AG20443 (cell line): ENCODE results near the gene ALAS1.
"Not testable (repeated sequence)": the region's sequence is repeated elsewhere in the genome, so short reads cannot be mapped to it uniquely, and the experiment has no call there.

Source experiments
- DNase-seq: peaks from one replicate; pipeline ENCODE4 v3.0.0; 2012; ENCODE audit warnings: low spot score, mixed read lengths

ALAS1 gene

DNA sequence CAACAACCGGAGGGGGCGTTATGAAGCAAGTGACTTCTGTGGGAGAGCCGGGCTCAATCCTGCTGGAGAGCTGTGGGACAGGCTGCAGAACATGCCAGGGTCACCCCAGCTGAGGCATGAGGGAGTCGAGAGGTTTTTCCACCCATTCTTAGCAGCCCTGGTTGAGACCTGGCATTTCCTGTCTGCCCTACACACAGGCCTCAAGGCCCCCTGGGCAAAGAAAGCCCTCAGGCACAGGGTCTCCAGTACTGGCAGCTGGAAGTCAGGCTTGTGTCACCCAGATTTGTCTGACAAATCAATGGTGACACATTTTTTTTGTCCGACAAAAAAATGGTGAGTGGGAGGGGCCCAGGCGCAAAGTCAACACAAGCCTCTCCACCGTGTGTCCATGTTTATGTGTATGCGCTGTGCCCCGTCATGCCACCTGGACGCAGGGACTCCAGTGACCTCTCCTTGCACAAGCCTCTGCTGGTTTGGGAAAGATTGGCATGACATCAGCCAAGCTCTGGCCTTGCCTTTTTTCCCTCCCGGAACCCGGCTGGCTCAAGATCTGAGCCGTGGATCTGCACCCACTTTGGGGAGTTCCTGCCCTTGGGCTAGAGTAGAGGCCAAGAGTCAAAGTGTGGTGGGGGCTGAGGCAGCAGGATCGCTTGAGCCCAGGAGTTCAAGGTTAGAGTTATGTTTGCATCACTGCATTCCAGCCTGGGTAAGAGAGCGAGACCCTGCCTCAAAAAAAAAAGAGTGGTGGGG lies 20.8 kb upstream of the ALAS1 start:
- no peak for DNase-seq

DNA sequence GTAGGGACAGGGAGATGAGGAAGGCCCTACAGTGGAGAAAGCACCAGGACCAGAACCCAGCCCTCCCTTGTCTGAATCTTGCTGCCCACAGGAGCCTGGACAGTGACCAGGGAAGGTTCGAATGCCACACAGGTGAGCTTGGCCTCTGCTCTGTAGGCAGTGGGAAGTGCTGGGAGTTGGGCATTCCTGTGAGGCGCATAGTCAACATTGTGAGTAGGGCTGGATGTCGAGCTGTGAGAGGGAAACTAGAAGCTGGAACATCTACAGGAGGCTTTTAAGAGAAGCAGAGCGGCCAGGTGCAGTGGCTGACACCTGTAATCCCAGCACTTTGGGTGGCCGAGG lies 20.3 kb upstream of the ALAS1 start:
- no peak for DNase-seq

GRCh38 chr3:52178126-52178525 lies 19.8 kb upstream of the ALAS1 start:
- DNase-seq, result not testable (repeated sequence)

DNA sequence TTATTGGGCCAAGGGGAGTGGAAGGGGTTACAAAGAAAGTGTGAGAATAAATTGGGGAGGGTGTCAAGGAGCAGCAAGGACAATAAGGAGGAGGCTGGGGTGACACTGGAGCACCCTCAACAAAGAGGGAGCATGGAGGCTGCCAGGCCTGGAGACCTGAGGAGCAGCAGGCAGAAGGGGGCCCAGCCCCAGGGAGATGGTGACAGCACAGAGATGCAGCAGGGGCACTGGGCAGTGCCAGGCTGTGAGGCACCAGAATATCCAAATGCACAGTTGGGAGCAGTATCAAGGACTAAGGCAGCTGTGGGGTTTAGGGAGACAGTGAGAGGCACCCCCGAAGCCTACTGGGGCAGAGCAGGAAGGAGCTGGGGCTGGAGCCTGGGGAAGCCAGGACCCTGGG lies 19.4 kb upstream of the ALAS1 start:
- no peak for DNase-seq

DNA sequence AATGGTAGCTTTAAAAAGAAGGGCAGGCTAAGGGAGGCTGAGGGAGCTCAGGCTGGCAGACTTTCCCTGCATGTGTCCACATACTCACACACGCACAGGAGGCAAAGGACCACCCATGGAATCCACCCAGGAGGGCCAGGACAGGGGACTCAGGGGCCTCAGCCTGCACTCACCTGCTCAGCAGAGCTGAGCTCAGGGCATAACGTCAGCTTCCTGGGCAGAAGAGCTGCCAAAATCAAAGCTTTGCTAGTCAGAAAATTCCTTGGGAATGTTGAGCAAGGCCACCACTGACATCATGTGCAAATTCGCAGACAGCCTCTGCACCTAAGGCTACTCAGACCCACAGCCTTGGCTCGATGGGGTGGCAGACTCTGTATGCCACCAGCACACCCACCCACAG lies 16.4 kb upstream of the ALAS1 start:
- DNase-seq, result peak; percentile 89

GRCh38 chr3:52182196-52182595 lies 15.8 kb upstream of the ALAS1 start:
- no peak for DNase-seq

DNA sequence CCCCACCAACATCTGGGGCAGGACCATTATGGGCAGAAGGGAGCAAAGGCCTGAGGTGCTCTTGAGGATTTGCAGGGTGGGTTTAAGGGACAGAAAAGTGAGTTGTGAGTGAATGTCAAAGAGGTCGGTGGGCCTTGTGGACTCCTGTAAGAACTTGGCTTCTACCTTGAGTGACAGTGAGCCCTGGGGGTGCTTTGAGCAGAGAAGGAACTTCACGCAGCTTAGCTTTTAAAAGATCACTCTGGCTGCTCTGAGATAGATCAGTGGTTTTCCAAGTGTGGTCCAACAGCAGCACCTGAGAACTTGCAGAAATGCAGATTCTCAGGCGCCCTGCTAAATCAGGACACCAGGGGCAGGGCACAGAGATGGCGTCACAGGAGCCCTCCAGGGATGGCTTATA lies 15.3 kb upstream of the ALAS1 start:
- DNase-seq, result no peak

DNA sequence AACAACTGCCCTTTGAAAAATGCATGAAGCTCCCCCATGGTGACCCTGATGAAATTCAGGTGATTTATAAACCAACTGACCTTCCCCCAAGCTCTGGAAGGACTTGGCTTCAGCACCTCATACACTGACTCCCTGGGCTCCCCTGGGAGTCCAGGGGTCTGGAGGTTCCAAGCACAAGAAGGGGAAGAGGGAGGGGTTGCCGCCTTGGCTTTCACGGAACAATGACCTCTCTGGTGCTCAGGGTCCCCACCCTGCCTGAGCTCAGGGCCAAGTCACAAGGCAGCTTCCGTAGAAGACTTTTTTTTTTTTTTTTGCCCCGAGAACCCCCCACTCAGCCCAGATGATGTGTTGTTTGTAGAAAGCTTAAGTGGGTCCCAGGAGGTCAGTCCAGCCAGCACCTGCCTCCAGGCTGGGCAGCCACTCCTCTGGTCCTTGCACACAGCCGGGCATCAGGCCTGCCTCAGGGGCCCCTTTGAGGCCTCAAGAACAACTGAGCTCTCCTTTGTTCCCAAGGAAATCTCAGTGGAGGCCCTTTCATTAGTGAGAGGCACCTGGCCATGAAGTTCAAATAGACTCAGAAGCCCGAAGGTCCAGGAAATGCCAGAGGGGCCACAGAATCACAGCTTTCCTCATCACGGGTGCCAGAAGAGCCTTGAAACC lies 14.0 kb upstream of the ALAS1 start:
- no peak for DNase-seq

DNA sequence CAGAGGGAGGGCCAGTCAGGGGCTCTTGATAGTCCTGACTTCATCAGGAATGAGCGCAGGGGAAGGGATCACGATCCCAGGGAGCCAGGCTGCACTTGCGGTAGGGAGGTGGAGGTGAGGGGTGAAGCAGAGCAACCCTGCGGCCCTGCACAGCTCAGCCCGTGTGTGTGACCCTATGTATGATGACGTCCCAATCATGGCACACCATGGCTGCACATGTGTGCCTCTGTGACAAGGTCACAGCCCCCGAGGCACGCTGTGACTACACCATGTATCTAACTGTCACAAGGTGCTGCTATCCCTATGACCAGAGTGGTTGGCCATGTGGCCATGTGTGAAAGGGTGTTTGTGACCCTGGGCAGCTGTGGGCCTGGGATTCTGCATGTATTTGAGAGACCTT lies 13.3 kb upstream of the ALAS1 start:
- DNase-seq, result no peak

GRCh38 chr3:52185311-52185710 lies 12.6 kb upstream of the ALAS1 start:
- DNase-seq, result no peak

GRCh38 chr3:52185837-52186236 lies 12.1 kb upstream of the ALAS1 start:
- DNase-seq, result no peak

DNA sequence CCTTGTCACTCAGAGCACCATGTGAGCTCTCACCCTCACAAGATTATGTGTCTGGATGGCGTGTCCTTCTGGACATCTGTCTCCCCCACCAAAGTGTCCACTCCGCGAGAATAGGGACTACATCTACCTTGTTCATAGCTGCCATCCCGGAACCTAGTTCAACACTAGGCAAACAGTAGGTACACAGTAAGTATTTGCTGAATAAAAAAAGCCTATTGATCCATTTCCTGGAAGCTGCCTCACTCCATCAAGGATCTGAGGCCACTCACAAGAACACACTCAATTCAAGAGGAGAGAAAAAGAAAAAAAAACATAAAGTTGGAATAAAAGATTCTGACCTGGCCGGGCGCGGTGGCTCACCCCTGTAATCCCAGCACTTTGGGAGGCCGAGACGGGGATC lies 11.2 kb upstream of the ALAS1 start:
- DNase-seq, result no peak

- no peak for DNase-seq
Measured at GRCh38 chr3:52188556-52188955, 9.4 kb upstream of the ALAS1 start.

DNA sequence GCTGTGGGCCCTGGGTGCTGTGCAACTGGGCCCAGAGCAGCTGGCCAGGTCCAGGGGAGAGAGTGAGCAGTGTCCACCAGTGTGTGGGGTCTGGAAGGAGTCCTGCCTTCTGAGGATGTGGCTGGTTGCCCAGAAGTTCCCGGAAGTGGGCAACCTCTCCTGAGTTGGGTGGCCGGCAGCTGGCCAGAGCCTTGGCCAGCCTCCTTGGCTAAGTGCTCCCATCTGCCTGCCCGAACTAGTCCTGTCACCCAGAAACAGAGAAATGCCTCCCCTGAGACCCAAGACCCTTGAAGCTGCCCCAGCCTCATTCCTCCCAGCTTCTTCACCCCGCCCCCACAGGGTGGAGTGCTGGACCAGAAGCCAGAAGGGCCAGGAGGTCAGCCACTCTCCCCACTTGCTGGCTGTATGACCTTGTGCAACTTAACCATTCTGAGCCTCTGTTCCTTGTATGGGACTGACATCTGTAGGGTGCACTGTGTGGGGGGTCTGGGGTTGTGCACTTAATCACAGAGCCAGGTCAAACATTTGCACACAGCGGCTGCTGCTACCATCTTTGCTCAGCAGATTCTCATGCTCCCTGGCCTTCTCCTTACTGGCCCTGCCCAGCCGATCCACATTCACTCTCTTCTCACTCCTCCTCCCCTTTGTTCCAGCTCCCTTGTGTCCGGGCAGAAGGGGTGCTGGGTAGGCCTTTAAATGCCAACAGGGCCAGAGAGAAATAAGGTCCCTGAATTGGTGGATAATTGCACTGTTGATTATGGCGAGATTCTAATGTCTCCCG lies 7.5 kb upstream of the ALAS1 start:
- peak; percentile 53 for DNase-seq

GRCh38 chr3:52191663-52192062 lies 6.3 kb upstream of the ALAS1 start:
- DNase-seq, result no peak

DNA sequence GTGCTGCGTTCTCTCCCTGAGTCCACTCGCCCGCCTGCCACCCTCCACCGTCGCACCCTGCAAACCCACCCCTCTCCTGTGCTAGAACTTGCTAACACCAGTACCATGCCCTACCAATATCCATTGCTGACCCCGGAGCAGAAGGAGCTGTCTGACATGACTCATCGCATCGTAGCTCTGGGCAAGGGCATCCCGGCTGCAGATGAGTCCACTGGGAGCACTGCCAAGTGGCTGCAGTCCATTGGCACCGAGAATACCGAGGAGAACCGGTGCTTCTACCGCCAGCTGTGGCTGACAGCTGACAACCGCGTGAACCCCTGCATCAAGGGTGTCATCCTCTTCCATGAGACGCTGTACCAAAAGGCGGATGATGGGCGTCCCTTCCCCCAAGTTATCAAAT lies 4.9 kb upstream of the ALAS1 start:
- peak; percentile 79 for DNase-seq

- DNase-seq, result no peak
Measured at GRCh38 chr3:52194485-52195290, 3.3 kb upstream of the ALAS1 start.

GRCh38 chr3:52195291-52195597 lies 2.7 kb upstream of the ALAS1 start:
- DNase-seq, result no peak

DNA sequence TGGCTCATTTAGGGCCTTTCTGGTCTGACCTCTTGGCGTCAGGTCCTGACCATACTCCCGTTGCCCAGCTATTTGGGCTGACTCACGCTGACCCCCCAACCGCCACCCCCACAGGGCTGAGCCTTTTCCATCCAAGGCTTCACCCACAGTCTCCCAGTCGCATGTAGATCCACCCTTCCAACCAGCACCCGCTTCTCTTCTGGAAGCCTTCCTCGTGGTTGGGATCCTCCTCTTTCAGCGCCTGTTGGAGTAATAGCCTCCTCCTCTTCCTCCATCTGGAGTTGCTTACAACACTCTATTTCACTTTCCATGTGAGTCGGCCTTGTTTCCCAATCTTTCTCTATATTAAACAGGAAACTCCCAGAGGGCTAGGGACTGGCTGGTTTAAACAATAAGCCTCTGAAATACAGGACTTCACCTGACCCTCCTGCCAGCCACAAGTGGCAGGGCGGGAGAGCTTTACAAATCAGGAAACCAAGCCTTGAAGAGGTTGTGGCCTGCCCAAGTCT lies 2.1 kb upstream of the ALAS1 start:
- peak; percentile 75 for DNase-seq

DNA sequence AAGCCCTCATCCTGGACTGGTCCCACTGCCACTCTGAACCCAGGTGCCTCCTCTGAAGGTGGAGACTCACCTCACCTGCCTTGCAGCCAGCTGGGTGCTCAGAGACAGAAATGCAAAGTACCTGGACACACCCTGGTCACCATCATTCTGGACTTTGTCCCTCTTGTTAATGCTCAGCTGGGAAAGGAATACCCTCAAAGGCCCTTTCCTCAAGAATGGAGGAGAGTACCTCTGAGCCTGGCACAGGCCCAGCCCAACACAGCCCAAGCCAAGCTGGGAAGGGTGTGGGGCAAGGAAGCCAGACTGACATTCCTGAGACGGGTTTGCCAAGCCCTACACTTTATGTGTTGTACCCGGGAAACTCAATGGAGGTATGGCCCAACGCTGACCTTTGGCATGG lies 983 bp upstream of the ALAS1 start:
- no peak for DNase-seq

DNA sequence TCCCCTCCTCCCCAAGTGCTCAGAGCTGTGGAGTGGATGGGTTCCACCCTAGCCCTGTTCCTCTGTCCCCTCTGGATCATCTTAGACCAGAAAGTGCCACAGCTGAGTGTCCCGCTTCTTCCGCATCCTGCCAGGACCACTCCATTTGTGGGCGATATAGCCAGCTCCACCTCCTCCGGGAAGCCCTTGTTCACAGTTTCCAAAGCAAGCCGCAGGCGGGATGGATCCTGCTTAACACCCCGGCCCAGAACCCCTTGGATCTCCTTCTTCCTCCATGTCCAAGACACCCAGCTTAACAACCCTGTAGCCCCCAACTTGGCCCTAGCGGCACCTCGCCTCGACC lies 490 bp upstream of the ALAS1 start:
- DNase-seq, result no peak
